HepG2 (cell line): Measurements from ENCODE around the gene ARHGEF16.

Source experiments
- CSRNP1 ChIP-seq: sonication (generic); formaldehyde crosslinking; IDR thresholded peaks from 2 replicates; pipeline ENCODE4 v1.8.1; 2023; ENCODE audit warnings: mild to moderate bottlenecking, missing genetic modification reagents
- ELF4 ChIP-seq: sonication (generic); formaldehyde crosslinking; IDR thresholded peaks from 2 replicates; pipeline ENCODE4 v1.5.0; 2020; ENCODE audit warnings: missing genetic modification reagents, mild to moderate bottlenecking, moderate library complexity, borderline replicate concordance
- EZH2 ChIP-seq: conservative IDR thresholded peaks from 2 replicates; pipeline ENCODE4 v1.6.1; 2012; ENCODE audit warnings: mild to moderate bottlenecking, low read depth, low read length, moderate library complexity
- FOXJ3 ChIP-seq: sonication (generic); formaldehyde crosslinking; IDR thresholded peaks from 2 replicates; pipeline ENCODE4 v1.4.0; 2020; ENCODE audit warnings: missing genetic modification reagents, mild to moderate bottlenecking, borderline replicate concordance
- GABPB1 ChIP-seq: IDR thresholded peaks from 2 replicates; pipeline ENCODE4 v1.6.1; 2016; ENCODE audit warnings: mild to moderate bottlenecking, missing genetic modification reagents, moderate library complexity, missing compliant biosample characterization
- PCBP2 ChIP-seq: fragments of 200-400 bp; formaldehyde crosslinking; optimal IDR thresholded peaks from 2 replicates; pipeline ENCODE3; 2018; ENCODE audit warnings: low read length, low read depth; ENCODE audit not compliant: poor library complexity, severe bottlenecking
- SP5 ChIP-seq: IDR thresholded peaks from 2 replicates; pipeline ENCODE4 v1.6.1; 2016; ENCODE audit warnings: low read depth, borderline replicate concordance
- ZNF251 ChIP-seq: sonication (generic); formaldehyde crosslinking; IDR thresholded peaks from 2 replicates; pipeline ENCODE4 v1.9.0; 2021; ENCODE audit warnings: mild to moderate bottlenecking, missing genetic modification reagents
- ZNF274 ChIP-seq: sonication (generic); formaldehyde crosslinking; IDR thresholded peaks from 2 replicates; pipeline ENCODE4 v1.5.1; 2020; ENCODE audit warnings: mild to moderate bottlenecking, missing genetic modification reagents
- ZNF333 ChIP-seq: sonication (generic); formaldehyde crosslinking; IDR thresholded peaks from 2 replicates; pipeline ENCODE4 v1.4.0; 2020; ENCODE audit warnings: mild to moderate bottlenecking, missing genetic modification reagents, borderline replicate concordance
- ZNF747 ChIP-seq: sonication (generic); formaldehyde crosslinking; IDR thresholded peaks from 2 replicates; pipeline ENCODE4 v1.8.1; 2023; ENCODE audit warnings: missing genetic modification reagents, mild to moderate bottlenecking, borderline replicate concordance
- TF ChIP-seq, protein P1 (sequence below): sonication (generic); formaldehyde crosslinking; IDR thresholded peaks from 2 replicates; pipeline ENCODE4; 2020; ENCODE audit warnings: missing genetic modification reagents, mild to moderate bottlenecking, borderline replicate concordance
- TF ChIP-seq, protein P2 (sequence below): sonication (generic); formaldehyde crosslinking; IDR thresholded peaks from 2 replicates; pipeline ENCODE4 v1.5.0; 2020; ENCODE audit warnings: mild to moderate bottlenecking, missing genetic modification reagents, moderate library complexity

GRCh38 chr1:3411806-3412205 is 42.7 kb upstream of the ARHGEF16 start:
- TF ChIP-seq CSRNP1 (no peak), PCBP2 (no peak), FOXJ3 (CRISPR knock-in tag) (no peak), SP5 (CRISPR knock-in tag) (no peak), ZNF251 (no peak), GABPB1 (CRISPR knock-in tag) (no peak), ELF4 (CRISPR knock-in tag) (no peak), EZH2 (no peak), ZNF274 (CRISPR knock-in tag) (no peak), ZNF747 (no peak), ZNF333 (no peak)
- TF ChIP-seq, protein P1, sequence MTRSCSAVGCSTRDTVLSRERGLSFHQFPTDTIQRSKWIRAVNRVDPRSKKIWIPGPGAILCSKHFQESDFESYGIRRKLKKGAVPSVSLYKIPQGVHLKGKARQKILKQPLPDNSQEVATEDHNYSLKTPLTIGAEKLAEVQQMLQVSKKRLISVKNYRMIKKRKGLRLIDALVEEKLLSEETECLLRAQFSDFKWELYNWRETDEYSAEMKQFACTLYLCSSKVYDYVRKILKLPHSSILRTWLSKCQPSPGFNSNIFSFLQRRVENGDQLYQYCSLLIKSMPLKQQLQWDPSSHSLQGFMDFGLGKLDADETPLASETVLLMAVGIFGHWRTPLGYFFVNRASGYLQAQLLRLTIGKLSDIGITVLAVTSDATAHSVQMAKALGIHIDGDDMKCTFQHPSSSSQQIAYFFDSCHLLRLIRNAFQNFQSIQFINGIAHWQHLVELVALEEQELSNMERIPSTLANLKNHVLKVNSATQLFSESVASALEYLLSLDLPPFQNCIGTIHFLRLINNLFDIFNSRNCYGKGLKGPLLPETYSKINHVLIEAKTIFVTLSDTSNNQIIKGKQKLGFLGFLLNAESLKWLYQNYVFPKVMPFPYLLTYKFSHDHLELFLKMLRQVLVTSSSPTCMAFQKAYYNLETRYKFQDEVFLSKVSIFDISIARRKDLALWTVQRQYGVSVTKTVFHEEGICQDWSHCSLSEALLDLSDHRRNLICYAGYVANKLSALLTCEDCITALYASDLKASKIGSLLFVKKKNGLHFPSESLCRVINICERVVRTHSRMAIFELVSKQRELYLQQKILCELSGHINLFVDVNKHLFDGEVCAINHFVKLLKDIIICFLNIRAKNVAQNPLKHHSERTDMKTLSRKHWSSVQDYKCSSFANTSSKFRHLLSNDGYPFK: no peak
- TF ChIP-seq, protein P2, sequence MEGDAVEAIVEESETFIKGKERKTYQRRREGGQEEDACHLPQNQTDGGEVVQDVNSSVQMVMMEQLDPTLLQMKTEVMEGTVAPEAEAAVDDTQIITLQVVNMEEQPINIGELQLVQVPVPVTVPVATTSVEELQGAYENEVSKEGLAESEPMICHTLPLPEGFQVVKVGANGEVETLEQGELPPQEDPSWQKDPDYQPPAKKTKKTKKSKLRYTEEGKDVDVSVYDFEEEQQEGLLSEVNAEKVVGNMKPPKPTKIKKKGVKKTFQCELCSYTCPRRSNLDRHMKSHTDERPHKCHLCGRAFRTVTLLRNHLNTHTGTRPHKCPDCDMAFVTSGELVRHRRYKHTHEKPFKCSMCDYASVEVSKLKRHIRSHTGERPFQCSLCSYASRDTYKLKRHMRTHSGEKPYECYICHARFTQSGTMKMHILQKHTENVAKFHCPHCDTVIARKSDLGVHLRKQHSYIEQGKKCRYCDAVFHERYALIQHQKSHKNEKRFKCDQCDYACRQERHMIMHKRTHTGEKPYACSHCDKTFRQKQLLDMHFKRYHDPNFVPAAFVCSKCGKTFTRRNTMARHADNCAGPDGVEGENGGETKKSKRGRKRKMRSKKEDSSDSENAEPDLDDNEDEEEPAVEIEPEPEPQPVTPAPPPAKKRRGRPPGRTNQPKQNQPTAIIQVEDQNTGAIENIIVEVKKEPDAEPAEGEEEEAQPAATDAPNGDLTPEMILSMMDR: no peak
